GM18498 (cell line): ENCODE results near the gene ADIPOR2.

Experiments used
- ATAC-seq: cut with Tn5 transposase; IDR thresholded peaks from one replicate; pipeline ENCODE4 v1.9.1; 2021; ENCODE audit warnings: mild to moderate bottlenecking, moderate library complexity; ENCODE audit not compliant: unreplicated experiment

The ADIPOR2 gene, protein sequence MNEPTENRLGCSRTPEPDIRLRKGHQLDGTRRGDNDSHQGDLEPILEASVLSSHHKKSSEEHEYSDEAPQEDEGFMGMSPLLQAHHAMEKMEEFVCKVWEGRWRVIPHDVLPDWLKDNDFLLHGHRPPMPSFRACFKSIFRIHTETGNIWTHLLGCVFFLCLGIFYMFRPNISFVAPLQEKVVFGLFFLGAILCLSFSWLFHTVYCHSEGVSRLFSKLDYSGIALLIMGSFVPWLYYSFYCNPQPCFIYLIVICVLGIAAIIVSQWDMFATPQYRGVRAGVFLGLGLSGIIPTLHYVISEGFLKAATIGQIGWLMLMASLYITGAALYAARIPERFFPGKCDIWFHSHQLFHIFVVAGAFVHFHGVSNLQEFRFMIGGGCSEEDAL

DNA sequence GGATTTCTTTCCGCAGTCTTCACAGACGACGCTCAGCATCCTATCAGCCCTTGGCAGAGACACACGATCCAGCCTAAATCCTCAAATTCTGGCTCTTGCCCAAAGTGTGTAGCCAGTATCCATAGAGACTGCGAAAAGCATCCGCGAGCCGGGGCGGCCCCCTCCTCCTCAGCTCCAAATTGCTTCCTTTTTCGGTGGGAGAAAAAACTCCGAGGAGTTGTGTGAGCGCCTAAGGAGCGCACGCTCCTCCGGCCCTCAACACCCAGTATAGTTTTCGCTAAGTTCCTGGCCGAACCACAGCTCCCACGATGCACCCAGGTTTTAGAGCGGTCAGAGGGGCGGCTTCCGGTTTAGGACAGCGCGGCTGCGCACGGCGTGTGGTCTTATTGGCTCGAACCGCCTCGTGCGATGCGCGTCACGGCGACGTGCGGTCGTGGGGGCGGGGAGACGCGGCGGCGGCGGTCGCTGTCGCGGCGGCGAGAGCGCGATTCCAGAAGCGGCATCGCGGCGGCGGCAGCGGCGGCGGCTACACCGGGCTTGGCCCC, at the start of gene ADIPOR2:
Gene ADIPOR2 (plus strand): TSS at position 493 of the 545 bp plus-strand sequence. CDS start 63,274 bp downstream, outside the sequence.
- ATAC-seq = peak; percentile 94

DNA sequence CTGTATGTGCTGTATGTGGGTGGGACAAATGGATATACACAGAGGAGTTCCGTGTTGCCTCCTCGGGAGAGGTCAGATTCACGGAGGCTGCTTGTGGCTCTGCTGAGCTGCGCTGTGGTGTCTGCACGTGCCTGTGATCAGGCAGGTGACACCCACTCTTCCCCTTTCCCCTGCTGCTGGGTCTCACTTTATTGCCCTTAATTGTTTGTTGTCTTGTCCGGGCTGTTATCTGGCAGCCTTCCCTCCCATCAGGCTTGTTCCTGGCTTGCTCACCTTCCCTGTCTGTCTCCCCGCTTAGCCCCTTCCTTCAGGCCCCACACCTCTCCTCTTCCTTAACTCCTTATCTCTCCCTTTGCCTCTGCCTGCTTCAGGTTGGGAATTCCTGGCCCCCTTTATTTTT, 48.4 kb upstream of the ADIPOR2 start:
- no peak for ATAC-seq

DNA sequence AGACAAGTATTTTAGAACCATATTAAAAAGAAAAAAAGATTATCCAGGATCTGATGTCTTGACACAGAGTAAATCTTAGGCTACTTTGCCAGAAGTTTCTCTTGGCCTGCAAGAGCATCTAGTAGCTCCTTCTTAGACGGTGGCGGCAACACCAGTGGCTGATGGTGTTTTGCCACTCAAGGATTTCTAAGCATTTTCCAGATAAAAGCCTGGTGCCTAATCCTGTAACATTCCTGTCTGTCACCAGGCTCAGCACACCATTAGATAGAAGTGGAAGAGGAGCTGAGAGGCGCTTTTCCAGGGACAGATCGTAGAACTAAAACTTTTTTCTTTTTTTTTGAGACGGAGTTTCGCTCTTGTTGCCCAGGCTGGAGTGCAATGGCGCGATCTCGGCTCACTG, 47.8 kb upstream of the ADIPOR2 start:
- no peak for ATAC-seq

DNA sequence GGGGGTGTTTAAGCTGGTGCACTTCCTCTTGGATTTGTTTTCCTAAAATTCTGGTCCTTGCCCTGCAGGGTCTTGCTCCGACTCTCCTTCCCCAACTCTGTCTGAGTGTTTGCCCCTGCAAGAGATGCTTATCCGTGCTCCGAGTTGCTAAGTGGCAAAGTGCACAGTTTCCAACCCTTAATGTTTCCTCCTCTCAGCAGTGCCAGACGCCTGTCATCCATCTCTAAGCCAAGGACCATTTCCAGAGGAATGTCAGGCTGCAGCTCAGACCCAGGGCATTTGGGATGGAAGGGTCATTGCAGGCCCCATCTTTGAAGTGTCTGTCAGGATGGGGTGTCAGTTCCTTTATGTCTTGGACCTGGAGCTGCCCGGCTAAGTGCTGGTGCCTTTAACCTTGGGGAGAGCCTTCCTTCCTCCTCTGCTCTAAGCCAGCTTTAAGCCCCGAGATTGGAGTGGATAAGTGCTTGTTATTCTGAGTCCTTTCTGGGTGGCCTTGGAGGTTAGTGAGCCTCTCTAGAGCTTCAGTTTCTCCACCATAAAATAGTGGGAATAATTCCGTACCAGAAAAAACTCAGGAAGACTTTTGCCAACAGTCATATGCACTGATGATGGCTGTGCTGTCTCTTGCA, 46.9 kb upstream of the ADIPOR2 start:
- no peak for ATAC-seq

DNA sequence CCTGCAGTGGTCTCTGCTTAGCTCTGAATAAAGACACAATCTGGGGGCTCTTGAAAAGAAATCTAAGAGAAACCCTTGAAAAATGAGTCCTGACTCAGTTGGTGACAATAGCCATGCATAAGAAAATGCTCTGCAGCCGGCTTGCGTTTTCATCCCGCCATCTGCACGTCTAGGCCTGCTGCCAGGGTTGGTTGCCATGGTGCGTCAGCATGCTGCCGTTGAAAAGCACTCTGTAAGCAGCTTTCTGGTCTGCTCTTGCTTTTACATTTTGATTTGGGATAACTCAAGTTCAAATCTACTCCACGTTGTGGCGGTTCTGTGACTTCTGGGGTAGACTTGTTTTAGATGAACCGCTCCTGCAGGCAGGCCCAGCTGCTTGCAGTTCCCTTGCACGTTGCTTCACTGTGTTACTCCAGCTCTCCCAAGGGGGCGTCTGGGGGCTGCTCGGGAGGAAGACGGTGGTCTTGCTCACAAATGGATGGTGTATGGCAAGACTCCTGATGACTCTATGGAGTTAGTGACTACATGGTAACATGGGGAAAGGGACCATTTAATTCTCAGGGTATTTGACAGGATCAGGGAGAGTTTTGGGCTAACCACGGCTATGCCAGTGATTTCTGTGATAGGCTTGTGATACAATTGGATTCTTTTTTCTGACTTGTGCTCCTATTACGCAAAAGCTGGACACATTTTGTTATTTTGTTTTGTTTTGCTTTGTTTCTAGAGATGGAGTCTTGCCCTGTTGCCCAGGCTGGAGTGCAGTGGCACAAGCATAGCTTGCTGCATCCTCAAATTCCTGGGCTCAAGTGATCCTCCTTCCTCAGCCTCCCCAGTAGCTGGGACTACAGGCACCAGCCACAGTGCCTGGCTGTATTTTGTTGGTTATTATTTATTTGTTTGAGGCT, 46.1 kb upstream of the ADIPOR2 start:
- no peak for ATAC-seq

DNA sequence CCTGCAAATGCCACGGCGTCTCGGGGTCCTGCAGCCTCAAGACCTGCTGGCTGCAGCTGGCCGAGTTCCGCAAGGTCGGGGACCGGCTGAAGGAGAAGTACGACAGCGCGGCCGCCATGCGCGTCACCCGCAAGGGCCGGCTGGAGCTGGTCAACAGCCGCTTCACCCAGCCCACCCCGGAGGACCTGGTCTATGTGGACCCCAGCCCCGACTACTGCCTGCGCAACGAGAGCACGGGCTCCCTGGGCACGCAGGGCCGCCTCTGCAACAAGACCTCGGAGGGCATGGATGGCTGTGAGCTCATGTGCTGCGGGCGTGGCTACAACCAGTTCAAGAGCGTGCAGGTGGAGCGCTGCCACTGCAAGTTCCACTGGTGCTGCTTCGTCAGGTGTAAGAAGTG, 45.1 kb upstream of the ADIPOR2 start:
- ATAC-seq = no peak

DNA sequence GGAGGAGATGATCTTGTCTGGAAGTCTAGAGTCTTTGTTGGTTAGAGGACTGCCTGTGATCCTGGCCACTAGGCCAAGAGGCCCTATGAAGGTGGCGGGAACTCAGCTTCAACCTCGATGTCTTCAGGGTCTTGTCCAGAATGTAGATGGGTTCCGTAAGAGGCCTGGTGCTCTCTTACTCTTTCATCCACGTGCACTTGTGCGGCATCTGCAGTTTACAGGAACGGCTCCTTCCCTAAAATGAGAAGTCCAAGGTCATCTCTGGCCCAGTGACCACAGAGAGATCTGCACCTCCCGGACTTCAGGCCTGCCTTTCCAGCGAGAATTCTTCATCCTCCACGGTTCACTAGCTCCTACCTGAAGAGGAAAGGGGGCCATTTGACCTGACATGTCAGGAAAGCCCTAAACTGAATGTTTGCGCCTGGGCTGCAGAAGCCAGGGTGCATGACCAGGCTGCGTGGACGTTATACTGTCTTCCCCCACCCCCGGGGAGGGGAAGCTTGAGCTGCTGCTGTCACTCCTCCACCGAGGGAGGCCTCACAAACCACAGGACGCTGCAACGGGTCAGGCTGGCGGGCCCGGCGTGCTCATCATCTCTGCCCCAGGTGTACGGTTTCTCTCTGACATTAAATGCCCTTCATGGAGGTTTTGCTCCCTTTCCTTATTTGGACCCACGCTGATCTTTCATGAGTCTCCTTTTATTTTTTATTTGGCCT, 44.1 kb upstream of the ADIPOR2 start:
- ATAC-seq = no peak

DNA sequence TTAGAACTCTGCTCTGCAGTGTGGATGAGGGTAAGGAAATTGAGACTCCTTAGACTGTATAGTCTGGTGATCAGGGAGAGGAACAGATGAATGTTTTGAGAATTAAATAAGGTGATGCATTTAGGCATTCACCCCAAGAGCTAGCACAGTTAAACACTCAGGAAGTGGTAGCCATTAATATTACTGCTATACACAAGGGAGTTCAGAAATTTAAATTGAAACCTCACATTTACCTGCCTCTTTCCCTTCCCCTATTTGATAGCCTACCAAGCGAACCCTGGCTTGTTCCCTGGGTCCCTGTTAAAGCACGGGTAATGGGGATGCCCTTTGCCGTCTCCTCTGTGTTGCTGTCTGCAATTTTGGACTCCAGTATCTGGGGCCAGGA, 43.6 kb upstream of the ADIPOR2 start:
- ATAC-seq = no peak

DNA sequence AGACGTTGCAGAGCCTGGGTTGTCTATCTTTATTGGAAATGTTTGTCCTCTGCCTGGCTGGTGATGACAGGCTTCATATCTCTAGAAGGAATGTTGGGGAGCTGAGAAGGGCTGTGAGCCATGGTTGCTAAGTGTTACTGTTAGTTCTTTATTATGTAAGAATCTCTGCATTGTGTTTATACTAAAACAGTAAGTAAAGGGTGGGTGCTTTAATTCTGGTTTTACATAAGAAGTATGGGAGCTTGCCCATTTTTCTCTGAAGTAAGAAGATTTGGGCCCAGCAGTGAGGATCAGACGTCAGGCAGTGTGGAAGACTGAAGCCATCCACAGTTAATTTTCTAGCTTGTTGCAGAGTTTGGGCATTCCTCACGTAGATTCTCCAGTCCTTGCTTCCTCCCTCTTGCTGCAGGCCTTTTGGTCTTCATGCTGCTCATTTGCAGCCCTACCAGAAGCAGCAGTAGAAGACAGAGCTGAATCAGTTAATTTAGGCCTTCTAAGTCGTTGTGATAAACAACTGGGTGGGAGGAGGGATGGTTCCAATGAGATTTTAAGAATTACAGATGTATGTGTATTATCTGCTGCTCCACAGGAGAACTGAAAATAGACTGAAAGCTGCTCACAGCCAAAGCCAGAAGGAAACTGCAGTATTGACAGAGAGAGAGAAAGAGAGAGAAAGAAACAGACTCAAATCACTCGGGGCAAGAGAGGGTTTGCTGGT, 40.5 kb upstream of the ADIPOR2 start:
- ATAC-seq = no peak

DNA sequence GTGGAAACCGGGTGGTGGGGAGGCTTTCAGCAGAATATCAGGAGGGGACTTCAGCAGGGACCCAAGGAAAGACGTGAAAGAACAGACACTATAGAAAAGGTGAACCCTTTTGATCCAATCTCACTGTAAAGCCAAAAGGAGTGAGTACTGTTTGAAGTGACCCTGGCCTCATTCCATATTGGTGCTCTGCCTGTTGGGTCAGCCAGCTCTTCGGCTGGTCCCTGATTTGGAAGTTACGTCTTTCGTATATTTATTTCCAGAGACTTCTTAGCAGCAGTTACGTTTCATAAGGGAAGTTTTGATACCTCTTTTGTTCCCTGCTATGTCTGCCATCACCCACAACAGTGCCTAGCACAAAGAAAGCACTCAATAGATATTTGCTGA, 39.9 kb upstream of the ADIPOR2 start:
- ATAC-seq = no peak

DNA sequence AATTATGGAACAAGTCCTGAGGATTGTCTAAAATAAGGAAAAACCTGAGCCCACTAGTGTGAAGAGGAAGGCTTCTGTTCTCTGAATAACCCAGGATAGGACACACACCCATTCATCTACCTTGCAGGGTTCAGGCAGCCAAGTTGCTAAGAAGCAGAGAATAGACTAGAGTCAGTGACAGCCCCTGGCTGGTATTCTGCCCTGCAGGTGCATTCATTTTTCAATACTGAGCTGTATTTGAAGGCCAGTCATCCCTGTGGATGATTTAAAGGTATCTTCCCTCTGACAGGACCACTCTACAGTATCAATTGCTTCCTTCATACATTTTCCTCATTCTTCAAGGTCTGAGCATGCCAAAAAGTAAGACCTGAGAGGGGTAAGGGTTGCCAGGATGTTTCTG, 38.9 kb upstream of the ADIPOR2 start:
- ATAC-seq = no peak

DNA sequence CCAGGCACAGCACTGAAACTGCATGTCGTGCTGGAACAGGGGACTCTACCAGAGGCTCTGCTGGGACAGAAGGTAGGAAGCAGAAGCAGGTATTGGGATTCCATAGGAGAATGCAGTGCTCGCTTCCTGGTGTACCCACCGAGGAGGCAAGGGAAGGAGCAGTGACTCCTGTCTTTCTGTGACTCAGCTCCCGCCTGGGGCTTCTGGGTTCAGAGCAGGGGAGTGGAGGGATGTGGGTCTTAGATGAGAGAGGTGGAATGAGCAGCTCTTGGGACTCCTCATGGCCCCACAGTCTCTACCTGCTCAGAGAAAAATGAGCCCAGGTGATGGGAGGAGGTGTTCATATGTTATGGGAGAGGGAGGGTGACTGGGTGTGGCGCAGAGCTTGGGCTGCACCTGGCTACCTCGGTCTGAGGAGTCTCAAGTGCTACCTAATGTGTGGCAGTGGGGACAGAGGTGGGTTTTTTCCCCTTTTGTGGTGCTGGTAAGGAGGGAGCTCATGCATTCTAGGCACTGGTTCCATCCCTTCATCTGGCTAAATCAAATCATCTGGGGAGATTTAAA, 35.6 kb upstream of the ADIPOR2 start:
- ATAC-seq = no peak

DNA sequence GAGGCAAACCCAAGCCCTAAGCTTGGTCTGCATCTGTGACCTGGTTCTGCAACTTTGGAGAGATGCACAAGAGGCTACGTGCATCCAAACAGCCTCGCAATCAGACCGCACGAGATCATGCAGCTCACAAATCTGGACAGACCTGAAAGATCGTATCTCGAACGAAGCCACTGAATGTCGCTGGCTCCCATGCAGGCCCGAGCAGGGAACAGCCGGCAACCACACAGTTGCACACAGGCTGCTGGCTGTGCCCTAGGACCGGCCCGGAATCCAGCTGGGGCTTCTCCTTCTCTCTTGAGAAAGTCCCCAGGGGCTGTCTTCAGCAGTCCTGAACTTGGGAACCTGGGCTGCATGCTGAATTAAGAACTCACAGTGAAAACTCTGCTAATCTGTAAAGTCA, 34.0 kb upstream of the ADIPOR2 start:
- no peak for ATAC-seq

DNA sequence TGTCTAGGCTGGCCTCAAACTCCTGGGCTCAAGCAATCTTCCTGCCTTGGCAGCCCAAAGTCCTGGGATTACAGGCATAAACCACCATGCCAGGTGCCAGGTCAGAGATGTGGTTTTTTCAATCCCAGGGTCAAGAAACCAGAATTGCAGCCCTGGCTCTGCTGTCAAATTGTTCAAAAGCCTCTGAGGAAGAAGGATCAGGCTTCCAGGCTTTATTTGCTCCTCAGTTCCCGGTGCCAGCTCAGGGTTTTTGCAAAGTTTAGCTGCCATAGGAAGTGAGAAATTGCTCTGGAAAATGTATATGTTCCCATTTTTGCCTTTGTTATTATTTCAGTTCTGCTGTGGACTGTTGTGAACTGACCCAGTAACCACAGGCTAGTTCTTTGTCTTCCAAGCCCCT, 33.2 kb upstream of the ADIPOR2 start:
- ATAC-seq = no peak

DNA sequence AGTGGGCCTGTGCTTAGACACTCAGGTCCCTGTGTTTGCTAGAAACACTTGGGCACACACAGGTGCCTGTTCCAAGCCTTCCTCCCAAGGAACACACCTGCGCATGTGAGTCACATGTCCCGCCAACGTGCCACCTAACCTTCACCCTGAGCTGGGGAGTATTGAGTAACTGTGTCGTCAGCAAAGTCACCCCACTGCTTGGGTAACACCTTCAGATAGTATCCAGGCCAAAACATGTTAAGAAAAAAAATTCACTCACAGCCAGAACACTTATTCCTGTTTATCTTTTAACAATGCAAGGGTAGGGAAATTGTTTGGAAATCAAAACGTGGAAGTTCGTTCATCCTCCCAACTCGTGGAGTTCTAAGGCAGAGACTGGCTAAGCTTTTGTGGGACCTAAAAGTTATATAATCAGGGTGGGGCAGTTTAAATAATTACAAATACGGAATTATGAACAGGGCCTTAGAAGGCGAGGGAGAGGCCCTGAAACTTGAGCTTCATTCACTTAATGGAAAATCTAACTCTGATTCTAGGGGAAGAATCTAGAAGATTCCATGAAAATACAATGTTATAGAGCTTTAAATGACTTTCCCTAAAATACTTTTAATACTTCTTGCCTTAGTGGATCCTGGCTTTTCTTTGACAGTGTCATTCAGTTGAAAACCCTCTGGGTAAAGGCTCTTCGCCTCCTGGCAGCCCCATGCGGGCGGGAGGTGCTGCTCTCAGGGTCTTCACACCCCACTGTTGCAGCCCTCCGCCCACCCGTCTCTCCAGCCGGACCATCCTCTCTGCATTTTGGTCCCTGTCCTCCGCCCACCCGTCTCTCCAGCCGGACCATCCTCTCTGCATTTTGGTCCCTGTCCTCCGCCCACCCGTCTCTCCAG, 30.3 kb upstream of the ADIPOR2 start:
- no peak for ATAC-seq

DNA sequence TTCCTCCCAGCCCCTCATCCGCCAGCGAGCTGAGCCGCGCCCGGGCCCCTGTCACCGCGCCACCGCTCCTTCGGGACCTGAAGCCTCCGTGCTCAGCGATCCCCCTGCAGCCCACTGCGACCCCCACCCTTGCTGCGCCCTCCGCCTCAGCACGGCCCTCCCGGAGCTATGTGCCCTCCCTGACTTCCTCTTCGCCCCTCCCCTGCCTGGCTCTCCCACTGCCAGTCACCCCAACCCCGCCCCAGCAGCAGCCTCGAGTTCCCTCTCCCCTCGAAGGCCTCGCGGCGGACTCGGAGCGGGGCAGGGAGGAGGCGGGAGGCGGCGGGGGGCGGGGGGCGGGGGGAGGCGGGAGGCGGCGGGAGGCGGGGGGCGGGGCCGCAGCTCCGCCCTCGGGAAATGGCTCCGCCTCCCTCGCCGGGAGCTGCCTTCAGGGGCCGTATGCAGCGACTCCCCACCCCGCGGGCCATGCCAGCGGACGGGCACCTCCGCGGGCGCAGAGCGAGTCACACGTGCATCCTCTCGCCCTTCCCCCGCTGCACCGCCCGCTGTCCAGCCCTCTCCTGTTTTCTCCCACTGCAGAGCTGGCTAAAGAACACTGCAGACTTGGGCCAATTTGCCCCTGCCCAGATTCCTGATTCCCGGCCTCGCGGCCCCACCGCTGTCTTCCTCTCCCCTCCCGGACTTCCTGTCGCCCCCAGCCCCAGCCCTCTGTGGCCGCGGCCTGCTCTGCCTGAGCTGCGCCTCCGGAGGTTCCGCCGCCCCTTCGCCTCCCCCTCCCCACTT, 29.1 kb upstream of the ADIPOR2 start:
- peak; percentile 83 for ATAC-seq

DNA sequence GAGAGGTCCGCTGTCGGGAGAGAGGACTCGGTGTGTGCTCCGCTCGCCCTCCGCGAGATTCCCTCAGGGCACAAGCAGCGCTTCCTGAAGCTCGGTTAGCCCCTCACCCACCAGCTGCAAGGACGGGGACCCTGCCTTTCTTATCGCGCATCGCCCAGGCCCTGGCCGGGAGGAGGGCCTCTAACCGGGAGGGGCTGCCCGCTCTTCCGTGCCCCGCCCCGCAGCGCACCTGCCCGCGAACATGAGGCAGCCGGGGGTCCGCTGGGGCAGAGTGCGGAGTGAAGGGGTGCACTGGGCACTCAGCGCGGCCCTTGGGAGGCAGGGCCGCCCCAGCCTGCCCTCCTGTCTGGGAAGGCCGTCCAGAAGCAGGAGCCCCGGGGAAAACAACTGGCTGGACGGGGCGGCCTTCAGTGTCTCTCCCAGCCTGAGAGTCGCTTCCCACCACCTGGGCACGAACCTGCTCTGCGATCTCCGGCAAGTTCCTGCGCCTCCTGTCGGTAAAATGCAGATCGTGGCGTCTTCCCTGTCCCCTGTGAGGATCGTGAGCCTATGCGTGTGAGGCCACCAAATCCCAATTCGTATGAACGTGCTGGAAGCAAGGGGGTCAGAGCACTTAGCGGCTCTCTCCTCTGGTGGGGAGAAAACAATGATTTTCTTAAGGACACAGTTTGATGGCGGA, 28.0 kb upstream of the ADIPOR2 start:
- ATAC-seq = no peak
